CD4-positive, alpha-beta T cell treated with Interleukin-15 for 1 hour (primary cell): Measurements from ENCODE around the gene TRAF3IP3.
"Not testable (repeated sequence)": the region's sequence is repeated elsewhere in the genome, so short reads cannot be mapped to it uniquely, and the experiment has no call there.

ENCODE experiments used
- DNase-seq: peaks from one replicate; pipeline ENCODE4 v3.0.0-alpha.2; 2020

Gene TRAF3IP3

GRCh38 chr1:209769171-209769904, 13.5 kb downstream of the TRAF3IP3 start:
- DNase-seq, result peak; percentile 77

- DNase-seq, result no peak
Measured at GRCh38 chr1:209769971-209770370, 14.1 kb downstream of the TRAF3IP3 start.

- no peak for DNase-seq
Measured at GRCh38 chr1:209770636-209771415, 15.0 kb downstream of the TRAF3IP3 start.

- DNase-seq, result no peak
Measured at GRCh38 chr1:209772126-209772525, 16.3 kb downstream of the TRAF3IP3 start.

GRCh38 chr1:209774592-209774991, 18.7 kb downstream of the TRAF3IP3 start:
- no peak for DNase-seq

GRCh38 chr1:209775678-209776077, 19.8 kb downstream of the TRAF3IP3 start:
- DNase-seq, result no peak

- DNase-seq, result no peak
Measured at GRCh38 chr1:209777587-209777986, 21.7 kb downstream of the TRAF3IP3 start.

- DNase-seq, result no peak
Measured at GRCh38 chr1:209778102-209778501, 22.2 kb downstream of the TRAF3IP3 start.

GRCh38 chr1:209780268-209780667, 24.4 kb downstream of the TRAF3IP3 start:
- no peak for DNase-seq

GRCh38 chr1:209783386-209783785, 27.5 kb downstream of the TRAF3IP3 start:
- no peak for DNase-seq

GRCh38 chr1:209784265-209785169, 28.7 kb downstream of the TRAF3IP3 start, which contains the start of gene C1orf74:
Gene C1orf74, minus strand, starts transcription at chr1:209784559. Its CDS starts 925 bp downstream, at chr1:209783634.
- peak; percentile 98 for DNase-seq

- DNase-seq, result no peak
Measured at GRCh38 chr1:209785592-209785991, 29.7 kb downstream of the TRAF3IP3 start.

GRCh38 chr1:209786146-209786545, 30.3 kb downstream of the TRAF3IP3 start:
- DNase-seq, result no peak

- DNase-seq, result no peak
Measured at GRCh38 chr1:209787551-209787950, 31.7 kb downstream of the TRAF3IP3 start.

GRCh38 chr1:209789245-209789644, 33.4 kb downstream of the TRAF3IP3 start:
- DNase-seq, result no peak

GRCh38 chr1:209790286-209791193, 34.7 kb downstream of the TRAF3IP3 start:
- no peak for DNase-seq

- no peak for DNase-seq
Measured at GRCh38 chr1:209791920-209792319, 36.1 kb downstream of the TRAF3IP3 start.

- not testable (repeated sequence) for DNase-seq
Measured at GRCh38 chr1:209793711-209794110, 37.9 kb downstream of the TRAF3IP3 start.

GRCh38 chr1:209797978-209798639, 42.3 kb downstream of the TRAF3IP3 start:
- no peak for DNase-seq

- DNase-seq, result no peak
Measured at GRCh38 chr1:209800984-209801834, 45.4 kb downstream of the TRAF3IP3 start.
